ENCODE data around the gene ZC3H12D. TPM values are rescaled to one million over a fixed set of nuclear protein-coding genes. Genes with fewer than 3 reads are reported as not detected.
"Not testable (repeated sequence)": the region's sequence is repeated elsewhere in the genome, so short reads cannot be mapped to it uniquely, and the experiment has no call there.

Gene ZC3H12D
- total RNA-seq, 6 experiments from 2014 or later: 0.05 to 0.16 (median 0.10) TPM; not detected in 2

GRCh38 chr6:149445095-149445466 is 39.7 kb downstream of the ZC3H12D start:
- TF ChIP-seq, protein P1, sequence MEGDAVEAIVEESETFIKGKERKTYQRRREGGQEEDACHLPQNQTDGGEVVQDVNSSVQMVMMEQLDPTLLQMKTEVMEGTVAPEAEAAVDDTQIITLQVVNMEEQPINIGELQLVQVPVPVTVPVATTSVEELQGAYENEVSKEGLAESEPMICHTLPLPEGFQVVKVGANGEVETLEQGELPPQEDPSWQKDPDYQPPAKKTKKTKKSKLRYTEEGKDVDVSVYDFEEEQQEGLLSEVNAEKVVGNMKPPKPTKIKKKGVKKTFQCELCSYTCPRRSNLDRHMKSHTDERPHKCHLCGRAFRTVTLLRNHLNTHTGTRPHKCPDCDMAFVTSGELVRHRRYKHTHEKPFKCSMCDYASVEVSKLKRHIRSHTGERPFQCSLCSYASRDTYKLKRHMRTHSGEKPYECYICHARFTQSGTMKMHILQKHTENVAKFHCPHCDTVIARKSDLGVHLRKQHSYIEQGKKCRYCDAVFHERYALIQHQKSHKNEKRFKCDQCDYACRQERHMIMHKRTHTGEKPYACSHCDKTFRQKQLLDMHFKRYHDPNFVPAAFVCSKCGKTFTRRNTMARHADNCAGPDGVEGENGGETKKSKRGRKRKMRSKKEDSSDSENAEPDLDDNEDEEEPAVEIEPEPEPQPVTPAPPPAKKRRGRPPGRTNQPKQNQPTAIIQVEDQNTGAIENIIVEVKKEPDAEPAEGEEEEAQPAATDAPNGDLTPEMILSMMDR (IDR thresholded peaks at IDR 0.05): no peak

DNA sequence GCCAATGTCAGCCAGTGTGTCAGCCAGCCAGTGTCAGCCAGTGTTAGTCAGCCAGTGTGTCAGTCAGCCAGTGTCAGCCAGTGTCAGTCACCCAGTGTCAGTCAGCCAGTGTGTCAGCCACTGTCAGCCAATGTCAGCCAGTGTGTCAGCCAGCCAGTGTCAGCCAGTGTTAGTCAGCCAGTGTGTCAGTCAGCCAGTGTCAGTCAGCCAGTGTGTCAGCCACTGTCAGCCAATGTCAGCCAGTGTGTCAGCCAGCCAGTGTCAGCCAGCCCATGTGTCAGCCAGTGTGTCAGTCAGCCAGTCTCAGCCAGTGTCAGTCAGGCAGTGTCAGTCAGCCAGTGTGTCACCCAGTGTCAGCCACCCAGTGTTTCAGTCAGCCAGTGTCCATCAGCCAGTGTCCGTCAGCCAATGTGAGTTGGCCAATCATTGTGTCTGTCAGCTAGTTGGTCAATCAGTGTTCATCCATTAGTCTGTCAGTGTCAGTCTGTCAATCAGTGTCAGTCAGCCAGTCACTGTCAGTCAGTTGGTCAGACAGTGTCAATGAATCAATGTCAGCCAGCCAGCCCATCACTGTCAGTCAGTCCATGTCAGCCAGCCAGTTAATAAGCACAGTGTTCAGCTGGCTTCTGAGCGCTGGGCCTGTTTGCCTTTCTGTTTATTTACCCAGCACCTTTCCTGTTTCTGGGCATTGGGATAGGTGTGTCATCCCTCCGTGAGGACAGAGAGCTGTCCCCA is 40.3 kb downstream of the ZC3H12D start:
- Mint-ChIP-seq H3K4me1 (ENCODE audit: low read depth) (peaks cover 28% of the 10 kb centered on the region), H3K27me3 (ENCODE audit: insufficient read depth) (peaks cover 16% of the 10 kb centered on the region)
- not testable (repeated sequence) for H3K9me3 Mint-ChIP-seq; H3K4me3 Mint-ChIP-seq; H3K27ac Mint-ChIP-seq; H3K36me3 Mint-ChIP-seq (ENCODE audit: low read depth); DNase-seq

More at GRCh38 chr6:149445095-149445466, 39.7 kb downstream of the ZC3H12D start:
- peaks cover 22% of the 10 kb centered on the region for H3K4me1 Mint-ChIP-seq (ENCODE audit: low read depth)
- H3K4me3 Mint-ChIP-seq: no peak overlapping the region
- no peaks in the 10 kb centered on the region for H3K36me3 Mint-ChIP-seq (ENCODE audit: low read depth)
- peaks cover 21% of the 10 kb centered on the region for H3K27me3 Mint-ChIP-seq (ENCODE audit: insufficient read depth)
- H3K27ac Mint-ChIP-seq: no peak overlapping the region
- DNase-seq: no peak
- no peaks in the 10 kb centered on the region for H3K9me3 Mint-ChIP-seq

GRCh38 chr6:149443411-149444181 is 41.2 kb downstream of the ZC3H12D start:
- TF ChIP-seq, protein P1 (IDR thresholded peaks at IDR 0.05): no peak
- Mint-ChIP-seq H3K27ac (peak overlapping the region; percentile 69), H3K9me3 (no peaks in the 10 kb centered on the region), H3K27me3 (ENCODE audit: insufficient read depth) (peaks cover 15% of the 10 kb centered on the region), H3K4me3 (peak overlapping the region; percentile 25; the same call in 1 of the 2 replicates), H3K4me1 (ENCODE audit: low read depth) (peaks cover 35% of the 10 kb centered on the region), H3K36me3 (ENCODE audit: low read depth) (no peaks in the 10 kb centered on the region)
- DNase-seq: peak; percentile 55

DNA sequence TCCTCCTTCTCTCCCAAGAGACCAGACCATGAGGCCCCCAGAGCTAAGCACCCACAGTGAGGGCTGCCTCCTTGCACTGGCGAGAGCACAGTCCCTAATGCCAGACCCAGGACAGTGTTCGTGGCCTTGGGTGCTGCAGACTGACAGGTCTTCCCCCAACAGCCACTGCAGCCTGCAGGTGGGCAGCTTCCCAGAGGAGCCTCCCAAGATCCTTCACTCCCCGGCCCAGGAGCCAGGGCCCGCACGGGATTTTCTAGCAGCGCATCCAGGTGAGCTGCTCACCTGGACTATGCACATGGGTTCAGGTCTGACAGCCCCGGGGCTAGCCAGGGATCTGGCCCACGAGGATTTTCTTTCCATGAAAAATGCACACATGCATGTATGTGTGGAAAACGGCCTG is 43.1 kb downstream of the ZC3H12D start:
- H3K27ac Mint-ChIP-seq: no peak overlapping the region
- peaks cover 9% of the 10 kb centered on the region for H3K27me3 Mint-ChIP-seq (ENCODE audit: insufficient read depth)
- H3K4me3 Mint-ChIP-seq: no peak overlapping the region
- no peaks in the 10 kb centered on the region for H3K36me3 Mint-ChIP-seq (ENCODE audit: low read depth)
- DNase-seq: no peak
- TF ChIP-seq, protein P1 (IDR thresholded peaks at IDR 0.05): no peak
- no peaks in the 10 kb centered on the region for H3K9me3 Mint-ChIP-seq
- H3K4me1 Mint-ChIP-seq (ENCODE audit: low read depth): peaks cover 35% of the 10 kb centered on the region

DNA sequence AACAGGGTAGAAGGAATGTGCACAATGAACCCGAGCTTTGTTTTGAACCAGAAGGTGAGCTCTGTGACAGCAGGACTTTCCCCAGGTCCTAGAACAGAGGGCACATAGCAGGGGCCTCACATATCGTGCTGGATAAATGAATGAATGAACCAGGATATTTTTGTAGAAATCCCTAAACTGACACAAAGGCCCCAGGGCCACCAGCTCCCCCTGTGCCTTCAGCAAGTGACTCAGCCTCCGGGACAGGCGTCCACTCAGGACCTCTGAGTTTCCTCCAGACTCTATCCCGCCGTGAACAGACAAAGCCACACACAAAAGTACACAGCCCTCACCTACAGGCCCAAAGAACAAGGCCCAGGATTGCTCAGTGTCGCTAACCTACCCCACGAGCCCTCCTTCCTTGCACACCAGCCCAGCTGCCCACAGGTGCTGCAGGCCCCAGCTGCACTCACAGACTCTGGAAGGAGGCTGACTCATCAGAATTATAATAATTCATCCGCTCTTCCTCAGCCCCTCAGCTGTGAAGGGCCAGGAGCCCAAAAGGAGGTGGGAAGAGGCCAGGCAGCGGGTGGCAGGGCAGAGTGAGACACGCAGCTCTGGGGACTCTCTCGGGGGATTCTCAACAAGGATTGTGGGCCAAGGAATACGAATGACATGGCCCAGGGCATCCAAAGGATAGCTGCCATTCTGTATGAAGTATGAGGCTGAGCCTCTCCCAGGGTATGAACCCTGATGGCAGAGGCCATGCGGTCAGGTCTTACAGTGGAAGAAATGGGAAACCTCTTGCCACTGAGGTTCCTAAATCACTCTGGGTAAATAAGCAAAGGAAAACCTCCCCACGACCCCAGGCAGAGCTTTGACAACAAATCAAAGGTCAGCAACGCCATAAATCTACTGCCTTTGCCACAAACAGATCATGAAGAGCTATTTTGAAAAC is 43.8 kb downstream of the ZC3H12D start:
- no peak for DNase-seq
- Mint-ChIP-seq H3K27ac (no peak overlapping the region), H3K9me3 (no peaks in the 10 kb centered on the region)

More for the DNA sequence above, 43.8 kb downstream of the ZC3H12D start:
- TF ChIP-seq, protein P1 (IDR thresholded peaks at IDR 0.05): no peak
- Mint-ChIP-seq H3K36me3 (ENCODE audit: low read depth) (no peaks in the 10 kb centered on the region), H3K4me3 (no peak overlapping the region), H3K27me3 (ENCODE audit: insufficient read depth) (peaks cover 6% of the 10 kb centered on the region; the same call in 1 of the 2 replicates), H3K4me1 (ENCODE audit: low read depth) (peaks cover 35% of the 10 kb centered on the region)
